Tibial nerve (tissue), 4 donors: ENCODE measurements around the gene POLR3A. TPM values are rescaled to one million over a fixed set of nuclear protein-coding genes. Genes with fewer than 3 reads are reported as not detected.

ENCODE experiments used
- DNase-seq, 2 donors: peaks; one replicate each; pipeline ENCODE4 v3.0.0-alpha.2; 2019; ENCODE audit warnings: low spot score in 2 of 2
- H3K27ac ChIP-seq, 4 donors: fragments of 200-600 bp; sonication (generic) in 3 of 4; one replicate each; pipeline ENCODE4 v1.5.1; 2017 to 2019; ENCODE audit warnings: mild to moderate bottlenecking in 1 of 4
- H3K27me3 ChIP-seq, 2 donors: fragments of 200-600 bp; sonication (generic) in 1 of 2; one replicate each; pipeline versions ENCODE4 v1.5.1 to v1.6.0; 2017 to 2019
- H3K36me3 ChIP-seq, 3 donors: fragments of 200-600 bp; sonication (generic); one replicate each; pipeline ENCODE4 v1.5.1; 2018 to 2019
- H3K4me1 ChIP-seq, 4 donors: fragments of 200-600 bp; sonication (generic) in 3 of 4; one replicate each; pipeline ENCODE4 v1.5.1; 2017 to 2019
- H3K4me3 ChIP-seq, 4 donors: fragments of 200-600 bp; sonication (generic) in 3 of 4; one replicate each; pipeline ENCODE4 v1.5.1; 2017 to 2019; ENCODE audit warnings: mild to moderate bottlenecking in 1 of 4, moderate library complexity in 1 of 4
- H3K9me3 ChIP-seq, 4 donors: fragments of 200-600 bp; sonication (generic) in 3 of 4; one replicate each; pipeline ENCODE4 v1.5.1; 2017 to 2019
- EP300 ChIP-seq, 2 donors: sonication (generic); formaldehyde crosslinking; IDR thresholded peaks; one replicate each; pipeline ENCODE4 v1.6.1; 2017; ENCODE audit warnings: antibody characterized with exemption in 2 of 2, mild to moderate bottlenecking in 1 of 2
- POLR2A ChIP-seq, 2 donors: fragments of 450-650 bp; IDR thresholded peaks; one replicate each; pipeline ENCODE4 v1.6.1; 2017; ENCODE audit warnings: antibody characterized with exemption in 2 of 2, mild to moderate bottlenecking in 2 of 2, moderate library complexity in 2 of 2
- WGBS, 2 donors: methylation state at CpG; one replicate each; pipeline ENCODE4 v1.1.5; 2018; 5-methylcytosine and 5-hydroxymethylcytosine counted together
- total RNA-seq, 4 donors: library from RNA; depleted of rRNA; stranded (reverse); fragments of >200 nt; gene quantifications; one replicate each; pipeline ENCODE4 v1.1.0, GENCODE V29; 2016
- TF ChIP-seq, protein P1 (sequence below), 5 experiments: fragments of 200-600 bp in 3 of 5; fragments of 450-650 bp in 2 of 5; sonication (generic) in 3 of 5; IDR thresholded peaks; one replicate each; pipeline ENCODE4 v1.5.1; 2016 to 2019; ENCODE audit warnings: antibody characterized with exemption in 5 of 5, mild to moderate bottlenecking in 3 of 5, moderate library complexity in 2 of 5

POLR3A gene
- total RNA-seq, 4 donors from 2014 or later, result 10.2 to 16.8 (median 11.4) TPM

GRCh38 chr10:78010278-78010677 is 19.0 kb downstream of the POLR3A start:
- H3K36me3 ChIP-seq, result peaks cover 4 to 98% (median 42%) of the 10 kb centered on the region in 3 donors
- no peak for DNase-seq
- no peak overlapping the region for H3K4me3 ChIP-seq
- H3K9me3 ChIP-seq, result no peaks in the 10 kb centered on the region
- no peak overlapping the region for H3K27ac ChIP-seq
- H3K27me3 ChIP-seq, result no peaks in the 10 kb centered on the region
- TF ChIP-seq, protein P1, sequence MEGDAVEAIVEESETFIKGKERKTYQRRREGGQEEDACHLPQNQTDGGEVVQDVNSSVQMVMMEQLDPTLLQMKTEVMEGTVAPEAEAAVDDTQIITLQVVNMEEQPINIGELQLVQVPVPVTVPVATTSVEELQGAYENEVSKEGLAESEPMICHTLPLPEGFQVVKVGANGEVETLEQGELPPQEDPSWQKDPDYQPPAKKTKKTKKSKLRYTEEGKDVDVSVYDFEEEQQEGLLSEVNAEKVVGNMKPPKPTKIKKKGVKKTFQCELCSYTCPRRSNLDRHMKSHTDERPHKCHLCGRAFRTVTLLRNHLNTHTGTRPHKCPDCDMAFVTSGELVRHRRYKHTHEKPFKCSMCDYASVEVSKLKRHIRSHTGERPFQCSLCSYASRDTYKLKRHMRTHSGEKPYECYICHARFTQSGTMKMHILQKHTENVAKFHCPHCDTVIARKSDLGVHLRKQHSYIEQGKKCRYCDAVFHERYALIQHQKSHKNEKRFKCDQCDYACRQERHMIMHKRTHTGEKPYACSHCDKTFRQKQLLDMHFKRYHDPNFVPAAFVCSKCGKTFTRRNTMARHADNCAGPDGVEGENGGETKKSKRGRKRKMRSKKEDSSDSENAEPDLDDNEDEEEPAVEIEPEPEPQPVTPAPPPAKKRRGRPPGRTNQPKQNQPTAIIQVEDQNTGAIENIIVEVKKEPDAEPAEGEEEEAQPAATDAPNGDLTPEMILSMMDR (IDR thresholded peaks at IDR 0.05), result no peak
- TF ChIP-seq EP300 (IDR thresholded peaks at IDR 0.05) (no peak), POLR2A (IDR thresholded peaks at IDR 0.05) (no peak)
- H3K4me1 ChIP-seq, result no peaks in the 10 kb centered on the region
- 91 to 96% methylated on average over 7 of the region's 7 CpGs for WGBS, 2 donors

GRCh38 chr10:78009662-78010061 is 19.7 kb downstream of the POLR3A start:
- 94 to 96% methylated on average over 6 of the region's 6 CpGs for WGBS, 2 donors
- TF ChIP-seq, protein P1 (IDR thresholded peaks at IDR 0.05), result no peak
- no peak for TF ChIP-seq EP300 (IDR thresholded peaks at IDR 0.05)
- no peak for TF ChIP-seq POLR2A (IDR thresholded peaks at IDR 0.05)
- Histone ChIP-seq H3K4me3 (no peak overlapping the region), H3K27me3 (no peaks in the 10 kb centered on the region), H3K9me3 (no peaks in the 10 kb centered on the region), H3K4me1 (no peaks in the 10 kb centered on the region), H3K27ac (no peak overlapping the region), H3K36me3 (peaks cover 4 to 98% (median 48%) of the 10 kb centered on the region in 3 donors)
- DNase-seq, result no peak

DNA sequence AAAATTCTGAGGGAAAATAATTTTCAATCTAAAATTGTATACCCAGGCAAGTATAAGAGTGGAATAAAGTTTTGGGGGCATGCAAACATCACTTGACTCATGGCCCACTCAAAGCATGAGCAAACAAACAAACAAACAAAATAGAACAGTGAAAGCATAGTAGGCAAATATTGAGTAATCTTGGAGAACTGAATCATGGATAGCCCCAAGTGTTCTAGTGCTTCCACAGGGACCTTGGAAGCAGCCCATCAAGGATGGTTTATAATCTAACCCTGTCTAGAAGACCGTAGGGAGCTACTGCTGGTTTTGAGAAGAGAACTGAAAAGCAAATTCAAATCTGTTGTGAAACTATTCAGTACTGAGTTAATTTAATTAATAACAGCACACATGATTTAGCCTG is 22.1 kb downstream of the POLR3A start:
- H3K36me3 ChIP-seq, result peaks cover 0 to 98% (median 46%) of the 10 kb centered on the region in 3 donors
- H3K4me3 ChIP-seq, result no peak overlapping the region
- WGBS, 2 donors, result 74 to 78% methylated on average over 1 of the region's 1 CpG

GRCh38 chr10:78004215-78005026 is 24.9 kb downstream of the POLR3A start:
- 86 to 90% methylated on average over 16 of the region's 16 CpGs for WGBS, 2 donors
- peaks cover 0 to 98% (median 56%) of the 10 kb centered on the region in 3 donors for H3K36me3 ChIP-seq

More for the DNA sequence above, 22.1 kb downstream of the POLR3A start:
- H3K27me3 ChIP-seq, result no peaks in the 10 kb centered on the region
- TF ChIP-seq, protein P1 (IDR thresholded peaks at IDR 0.05), result no peak
- TF ChIP-seq POLR2A (IDR thresholded peaks at IDR 0.05) (no peak), EP300 (IDR thresholded peaks at IDR 0.05) (no peak)
- H3K9me3 ChIP-seq, result no peaks in the 10 kb centered on the region
- no peaks in the 10 kb centered on the region for H3K4me1 ChIP-seq
- DNase-seq, result no peak
- H3K27ac ChIP-seq, result no peak overlapping the region

More at GRCh38 chr10:78004215-78005026, 24.9 kb downstream of the POLR3A start:
- H3K27ac ChIP-seq, result no peak overlapping the region
- no peak for DNase-seq
- H3K27me3 ChIP-seq, result no peaks in the 10 kb centered on the region
- H3K4me1 ChIP-seq, result no peaks in the 10 kb centered on the region
- TF ChIP-seq POLR2A (IDR thresholded peaks at IDR 0.05), result no peak
- TF ChIP-seq EP300 (IDR thresholded peaks at IDR 0.05), result no peak
- TF ChIP-seq, protein P1 (IDR thresholded peaks at IDR 0.05), result no peak
- H3K4me3 ChIP-seq, result no peak overlapping the region
- no peaks in the 10 kb centered on the region for H3K9me3 ChIP-seq
